CD14-positive monocyte (primary cell): ENCODE measurements around the gene RECK. TPM values are rescaled to one million over a fixed set of nuclear protein-coding genes. Genes with fewer than 3 reads are reported as not detected.

Source experiments
- DNase-seq, 3 donors: peaks; one replicate each; pipeline ENCODE4 v3.0.0-alpha.2; 2011 to 2022
- H2AFZ ChIP-seq: 2 replicates; pipeline ENCODE4 v1.6.0; 2012; ENCODE audit warnings: mild to moderate bottlenecking, low read depth, low read length, inconsistent platforms; ENCODE audit not compliant: insufficient read depth, poor library complexity, severe bottlenecking
- H3K27ac ChIP-seq, 2 donors: 1 replicate in 1 of 2; 2 replicates in 1 of 2; pipeline ENCODE4 v1.5.1; 2012 to 2013; ENCODE audit warnings: low read length in 2 of 2, control low read depth in 1 of 2, inconsistent platforms in 1 of 2, low read depth in 1 of 2, mild to moderate bottlenecking in 1 of 2
- H3K27me3 ChIP-seq, 2 donors: one replicate each; pipeline versions ENCODE4 v1.6.0 to v1.6.1; 2011 to 2013; ENCODE audit warnings: low read length in 2 of 2; ENCODE audit not compliant: control insufficient read depth in 2 of 2, insufficient read depth in 2 of 2
- H3K36me3 ChIP-seq, 2 donors: replicated peaks in 1 of 2; 1 replicate in 1 of 2; 2 replicates in 1 of 2; pipeline versions ENCODE4 v1.5.1 to v1.6.1; 2012 to 2013; ENCODE audit warnings: low read length in 2 of 2, control low read depth in 1 of 2, inconsistent platforms in 1 of 2, mild to moderate bottlenecking in 1 of 2; ENCODE audit not compliant: insufficient read depth in 2 of 2, control insufficient read depth in 1 of 2
- H3K4me1 ChIP-seq, 2 donors: 1 replicate in 1 of 2; 2 replicates in 1 of 2; pipeline versions ENCODE4 v1.5.1 to v1.6.1; 2012 to 2013; ENCODE audit warnings: low read length in 2 of 2, control low read depth in 1 of 2, inconsistent platforms in 1 of 2, mild to moderate bottlenecking in 1 of 2, moderate library complexity in 1 of 2; ENCODE audit not compliant: insufficient read depth in 2 of 2, control insufficient read depth in 1 of 2
- H3K4me2 ChIP-seq: replicated peaks from 2 replicates; pipeline ENCODE3; 2012; ENCODE audit warnings: low read length, moderate library complexity, mild to moderate bottlenecking; ENCODE audit not compliant: poor library complexity, severe bottlenecking; ENCODE audit errors: extremely low read depth
- H3K4me3 ChIP-seq, 3 experiments: fragments of 200-600 bp in 1 of 3; sonication (generic) in 1 of 3; replicated peaks in 1 of 3; 1 replicate in 2 of 3; 2 replicates in 1 of 3; pipeline ENCODE4 v1.5.1; 2011 to 2013; ENCODE audit warnings: low read length in 3 of 3, mild to moderate bottlenecking in 3 of 3, control low read depth in 2 of 3, low read depth in 2 of 3, inconsistent platforms in 1 of 3, moderate library complexity in 1 of 3
- H3K79me2 ChIP-seq: 2 replicates; pipeline ENCODE4 v1.6.0; 2012; ENCODE audit warnings: mild to moderate bottlenecking, control low read depth, inconsistent platforms, low read length, moderate library complexity; ENCODE audit not compliant: insufficient read depth
- H3K9ac ChIP-seq: 2 replicates; pipeline ENCODE4 v1.6.0; 2017; ENCODE audit warnings: low read length, mild to moderate bottlenecking; ENCODE audit not compliant: insufficient read depth, poor library complexity, severe bottlenecking
- H3K9me3 ChIP-seq, 2 donors: replicated peaks in 1 of 2; 1 replicate in 1 of 2; 2 replicates in 1 of 2; pipeline versions ENCODE4 v1.5.1 to v1.6.1; 2012 to 2013; ENCODE audit warnings: low read length in 2 of 2, control low read depth in 1 of 2; ENCODE audit not compliant: control insufficient read depth in 1 of 2, insufficient read depth in 1 of 2
- H4K20me1 ChIP-seq: 2 replicates; pipeline ENCODE4 v1.6.0; 2012; ENCODE audit warnings: mild to moderate bottlenecking, low read length, control low read depth, moderate library complexity; ENCODE audit not compliant: insufficient read depth
- H3K27ac Mint-ChIP-seq, 7 donors: one replicate each; pipeline ENCODE4 v1.8.0; 2020; ENCODE audit warnings: mild to moderate bottlenecking in 7 of 7, mixed read lengths in 7 of 7, moderate library complexity in 6 of 7, inconsistent platforms in 2 of 7
- H3K27me3 Mint-ChIP-seq, 3 donors: one replicate each; pipeline ENCODE4 v1.8.0; 2021 to 2022; ENCODE audit warnings: low read depth in 3 of 3, mild to moderate bottlenecking in 3 of 3, mixed read lengths in 3 of 3, moderate library complexity in 3 of 3, inconsistent platforms in 1 of 3
- H3K36me3 Mint-ChIP-seq, 2 donors: one replicate each; pipeline ENCODE4 v1.8.0; 2020; ENCODE audit warnings: mixed read lengths in 2 of 2, inconsistent platforms in 1 of 2, mild to moderate bottlenecking in 1 of 2
- H3K4me1 Mint-ChIP-seq: one replicate; pipeline ENCODE4 v1.8.0; 2020; ENCODE audit warnings: mild to moderate bottlenecking, mixed read lengths
- H3K4me3 Mint-ChIP-seq, 2 donors: one replicate each; pipeline ENCODE4 v1.8.0; 2020; ENCODE audit warnings: mild to moderate bottlenecking in 2 of 2, mixed read lengths in 2 of 2, moderate library complexity in 1 of 2
- H3K9me3 Mint-ChIP-seq, 7 donors: one replicate each; pipeline ENCODE4 v1.8.0; 2020 to 2022; ENCODE audit warnings: mixed read lengths in 7 of 7, mild to moderate bottlenecking in 6 of 7, moderate library complexity in 6 of 7, inconsistent platforms in 2 of 7
- WGBS: methylation state at CpG from one replicate; pipeline ENCODE4 v1.1.5; 2013; ENCODE audit warnings: missing lambda C conversion rate; ENCODE audit not compliant: insufficient coverage; 5-methylcytosine and 5-hydroxymethylcytosine counted together
- intact Hi-C, 2 donors: fragments of 100-400 bp; cut with micrococcal nuclease; formaldehyde crosslinking; loops; one replicate each; pipeline versions ENCODE4 v1.15.0 to v1.15.1; 2023
- polyA plus RNA-seq, 3 donors: library from polyadenylated mRNA; depleted of rRNA in 1 of 3; unstranded in 2 of 3; stranded (reverse) in 1 of 3; fragments of 300-500 nt in 2 of 3; fragments of >200 nt in 1 of 3; fragmentation: Illumina TruSeq in 2 of 3; gene quantifications; 1 replicate in 2 of 3; 2 replicates in 1 of 3; pipeline ENCODE4 v1.2.3, GENCODE V29; 2012 to 2021
- TF ChIP-seq, protein P1 (sequence below): fragments of 200-600 bp; IDR thresholded peaks from one replicate; pipeline ENCODE4 v1.8.0; 2022; ENCODE audit warnings: antibody characterized with exemption, mild to moderate bottlenecking

RECK gene
- polyA plus RNA-seq, 3 donors, result 5.0 to 5.2 (median 5.1) TPM

DNA sequence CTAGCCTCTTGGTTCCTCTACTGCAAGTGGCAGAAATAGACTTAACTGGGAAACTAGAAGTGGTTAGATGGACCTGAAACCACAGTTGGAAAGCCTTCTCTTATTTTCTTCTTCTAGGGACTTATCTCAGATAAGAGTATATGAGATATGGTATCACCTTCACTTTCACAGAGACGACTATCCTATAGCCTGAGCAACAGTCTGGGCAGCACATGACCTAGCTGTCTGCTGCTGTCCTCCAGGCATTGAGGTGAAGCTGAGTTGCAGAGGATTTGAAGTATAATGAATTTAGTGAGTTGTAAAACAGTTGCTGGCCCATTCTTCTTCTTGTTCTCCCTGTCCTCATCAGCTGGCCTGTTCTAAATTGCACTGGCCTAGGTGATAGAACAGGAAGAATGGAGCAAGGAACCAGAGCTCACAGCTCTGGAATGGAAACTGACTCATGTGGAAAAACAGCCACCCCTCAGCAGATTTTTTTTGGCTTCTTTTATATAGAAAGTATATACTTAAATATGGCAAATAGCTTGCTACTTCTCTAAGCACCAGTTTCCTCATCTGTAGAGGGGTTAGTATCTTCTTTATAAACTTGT, 27.8 kb downstream of the RECK start:
- no peak overlapping the region for H3K4me3 Mint-ChIP-seq
- peaks cover 7 to 28% of the 10 kb centered on the region in 2 donors for H3K36me3 ChIP-seq
- H3K9me3 Mint-ChIP-seq, result no peaks in the 10 kb centered on the region
- TF ChIP-seq, protein P1, sequence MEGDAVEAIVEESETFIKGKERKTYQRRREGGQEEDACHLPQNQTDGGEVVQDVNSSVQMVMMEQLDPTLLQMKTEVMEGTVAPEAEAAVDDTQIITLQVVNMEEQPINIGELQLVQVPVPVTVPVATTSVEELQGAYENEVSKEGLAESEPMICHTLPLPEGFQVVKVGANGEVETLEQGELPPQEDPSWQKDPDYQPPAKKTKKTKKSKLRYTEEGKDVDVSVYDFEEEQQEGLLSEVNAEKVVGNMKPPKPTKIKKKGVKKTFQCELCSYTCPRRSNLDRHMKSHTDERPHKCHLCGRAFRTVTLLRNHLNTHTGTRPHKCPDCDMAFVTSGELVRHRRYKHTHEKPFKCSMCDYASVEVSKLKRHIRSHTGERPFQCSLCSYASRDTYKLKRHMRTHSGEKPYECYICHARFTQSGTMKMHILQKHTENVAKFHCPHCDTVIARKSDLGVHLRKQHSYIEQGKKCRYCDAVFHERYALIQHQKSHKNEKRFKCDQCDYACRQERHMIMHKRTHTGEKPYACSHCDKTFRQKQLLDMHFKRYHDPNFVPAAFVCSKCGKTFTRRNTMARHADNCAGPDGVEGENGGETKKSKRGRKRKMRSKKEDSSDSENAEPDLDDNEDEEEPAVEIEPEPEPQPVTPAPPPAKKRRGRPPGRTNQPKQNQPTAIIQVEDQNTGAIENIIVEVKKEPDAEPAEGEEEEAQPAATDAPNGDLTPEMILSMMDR, result no peak
- H2AFZ ChIP-seq, result no peak overlapping the region
- no CpG with 5 or more reads among the region's 1 CpG for WGBS
- peaks cover 27 to 37% of the 10 kb centered on the region in 2 donors for H3K36me3 Mint-ChIP-seq
- H4K20me1 ChIP-seq, result no peaks in the 10 kb centered on the region
- no peaks in the 10 kb centered on the region for H3K79me2 ChIP-seq
- H3K27ac Mint-ChIP-seq, result no peak overlapping the region
- DNase-seq, result no peak
- intact Hi-C loops, result no loop called here
- H3K4me2 ChIP-seq, result no peak overlapping the region
- no peak overlapping the region for H3K27ac ChIP-seq
- no peaks in the 10 kb centered on the region for H3K4me1 ChIP-seq
- no peaks in the 10 kb centered on the region for H3K9me3 ChIP-seq
- no peak overlapping the region for H3K9ac ChIP-seq
- H3K27me3 Mint-ChIP-seq, result no peaks in the 10 kb centered on the region
- H3K4me3 ChIP-seq, result no peak overlapping the region
- H3K27me3 ChIP-seq, result no peaks in the 10 kb centered on the region
- peaks cover 3% of the 10 kb centered on the region for H3K4me1 Mint-ChIP-seq

DNA sequence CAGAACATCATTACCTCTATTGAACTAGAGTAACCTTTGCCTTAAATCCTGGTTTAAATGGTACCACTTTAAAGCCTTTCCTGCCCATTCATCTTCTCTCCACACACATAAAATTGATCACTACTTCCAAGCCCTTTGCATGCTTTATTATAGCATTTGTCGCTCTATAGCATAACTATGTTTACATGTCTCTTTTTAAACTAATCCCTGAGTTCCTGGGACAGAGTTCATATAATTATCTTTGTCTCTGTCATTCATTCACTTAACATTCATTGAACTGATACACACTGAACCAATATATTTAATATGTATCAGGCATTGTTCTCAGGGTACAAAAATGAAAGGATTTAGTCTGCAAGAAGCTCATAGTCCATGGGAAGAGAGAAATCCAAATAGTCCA, 37.3 kb downstream of the RECK start:
- no peak overlapping the region for H3K4me2 ChIP-seq
- no peaks in the 10 kb centered on the region for H3K79me2 ChIP-seq
- H3K36me3 Mint-ChIP-seq, result peaks cover 13 to 14% of the 10 kb centered on the region in 2 donors
- DNase-seq, result no peak
- no peak overlapping the region for H3K9ac ChIP-seq
- intact Hi-C loops, result no loop called here
- no peaks in the 10 kb centered on the region for H4K20me1 ChIP-seq
- no peaks in the 10 kb centered on the region for H3K9me3 Mint-ChIP-seq
- H3K4me3 ChIP-seq, result no peak overlapping the region
- no peak overlapping the region for H3K27ac Mint-ChIP-seq
- no peak overlapping the region for H2AFZ ChIP-seq
- H3K27me3 Mint-ChIP-seq, result no peaks in the 10 kb centered on the region
- H3K4me1 Mint-ChIP-seq, result peaks cover 11% of the 10 kb centered on the region
- WGBS, result no CpG with 5 or more reads among the region's 1 CpG
- no peak overlapping the region for H3K27ac ChIP-seq
- H3K4me1 ChIP-seq, result peaks cover 5 to 6% of the 10 kb centered on the region in 2 donors
- TF ChIP-seq, protein P1, result no peak
- H3K27me3 ChIP-seq, result no peaks in the 10 kb centered on the region
- no peak overlapping the region for H3K4me3 Mint-ChIP-seq
- H3K36me3 ChIP-seq, result peaks cover 1 to 2% of the 10 kb centered on the region in 2 donors
- no peaks in the 10 kb centered on the region for H3K9me3 ChIP-seq
